Erythroblast (primary cell): ENCODE results near the gene OR2AE1.

Experiments used
- GATA1 ChIP-seq: IDR thresholded peaks from 2 replicates; pipeline ENCODE4 v1.6.1; 2011; ENCODE audit warnings: low read depth, mild to moderate bottlenecking, control low read depth, low read length, moderate library complexity
- POLR2A ChIP-seq: IDR thresholded peaks from 2 replicates; pipeline ENCODE4 v1.6.1; 2011; ENCODE audit warnings: mild to moderate bottlenecking, low read length

- TF ChIP-seq POLR2A, result no peak
- peak; percentile 73 for TF ChIP-seq GATA1
Observed at GRCh38 chr7:99835189-99835588, 41.6 kb downstream of the OR2AE1 start.
